HG03575 (cell line): ENCODE data around the gene DCC.

ENCODE experiments used
- ATAC-seq: cut with Tn5 transposase; IDR thresholded peaks from one replicate; pipeline ENCODE4 v1.9.1; 2021; ENCODE audit not compliant: unreplicated experiment, insufficient number of reproducible peaks, low FRiP score; ENCODE audit errors: extremely low read depth

DCC gene

GRCh38 chr18:52624702-52625101, 284.7 kb downstream of the DCC start:
- ATAC-seq = no peak

- no peak for ATAC-seq
Observed at GRCh38 chr18:52636536-52636935, 296.5 kb downstream of the DCC start.

- no peak for ATAC-seq
Observed at GRCh38 chr18:52648201-52648600, 308.2 kb downstream of the DCC start.

- no peak for ATAC-seq
Observed at GRCh38 chr18:52652391-52652790, 312.4 kb downstream of the DCC start.

- no peak for ATAC-seq
Observed at GRCh38 chr18:52657043-52657805, 317.2 kb downstream of the DCC start.

- ATAC-seq = no peak
Observed at GRCh38 chr18:52667463-52668065, 327.6 kb downstream of the DCC start.

GRCh38 chr18:52670896-52671295, 330.9 kb downstream of the DCC start:
- ATAC-seq = no peak

- ATAC-seq = no peak
Observed at GRCh38 chr18:52678034-52678433, 338.0 kb downstream of the DCC start.

GRCh38 chr18:52678551-52678950, 338.6 kb downstream of the DCC start:
- ATAC-seq = no peak

GRCh38 chr18:52679354-52679753, 339.4 kb downstream of the DCC start:
- ATAC-seq = no peak

GRCh38 chr18:52682260-52682659, 342.3 kb downstream of the DCC start:
- ATAC-seq = no peak

GRCh38 chr18:52685316-52685715, 345.3 kb downstream of the DCC start:
- ATAC-seq = no peak

- ATAC-seq = no peak
Observed at GRCh38 chr18:52691841-52692240, 351.8 kb downstream of the DCC start.

- no peak for ATAC-seq
Observed at GRCh38 chr18:52694804-52695203, 354.8 kb downstream of the DCC start.

- no peak for ATAC-seq
Observed at GRCh38 chr18:52700116-52700515, 360.1 kb downstream of the DCC start.

GRCh38 chr18:52700816-52701215, 360.8 kb downstream of the DCC start:
- no peak for ATAC-seq

- ATAC-seq = no peak
Observed at GRCh38 chr18:52701219-52701935, 361.4 kb downstream of the DCC start.

GRCh38 chr18:52715421-52715820, 375.4 kb downstream of the DCC start:
- ATAC-seq = no peak

GRCh38 chr18:52715991-52716390, 376.0 kb downstream of the DCC start:
- no peak for ATAC-seq

GRCh38 chr18:52716973-52717372, 377.0 kb downstream of the DCC start:
- ATAC-seq = no peak
